ENCODE results near the gene NCBP1.

NCBP1 gene

GRCh38 chr9:97598461-97599288 lies 34.9 kb upstream of the NCBP1 start:
- no peak overlapping the region for H3K4me3 ChIP-seq (ENCODE audit: low read depth, low read length)
- TF ChIP-seq CTCF (IDR thresholded peaks at IDR 0.05; ENCODE audit: low read depth, low read length): peak; percentile 84

GRCh38 chr9:97599314-97599846 lies 34.2 kb upstream of the NCBP1 start:
- H3K4me3 ChIP-seq (ENCODE audit: low read depth, low read length): no peak overlapping the region
- no peak for TF ChIP-seq CTCF (IDR thresholded peaks at IDR 0.05; ENCODE audit: low read depth, low read length)

- no peak for TF ChIP-seq CTCF (IDR thresholded peaks at IDR 0.05; ENCODE audit: low read depth, low read length)
- H3K4me3 ChIP-seq (ENCODE audit: low read depth, low read length): no peak overlapping the region
Observed at GRCh38 chr9:97600531-97601227, 32.9 kb upstream of the NCBP1 start.

GRCh38 chr9:97601228-97601898 lies 32.3 kb upstream of the NCBP1 start:
- no peak for TF ChIP-seq CTCF (IDR thresholded peaks at IDR 0.05; ENCODE audit: low read depth, low read length)
- no peak overlapping the region for H3K4me3 ChIP-seq (ENCODE audit: low read depth, low read length)

- TF ChIP-seq CTCF (IDR thresholded peaks at IDR 0.05; ENCODE audit: low read depth, low read length): no peak
- no peak overlapping the region for H3K4me3 ChIP-seq (ENCODE audit: low read depth, low read length)
Observed at GRCh38 chr9:97602430-97602829, 31.2 kb upstream of the NCBP1 start.

GRCh38 chr9:97604901-97605645 lies 28.5 kb upstream of the NCBP1 start:
- no peak for TF ChIP-seq CTCF (IDR thresholded peaks at IDR 0.05; ENCODE audit: low read depth, low read length)
- no peak overlapping the region for H3K4me3 ChIP-seq (ENCODE audit: low read depth, low read length)

Data from WI38 (cell line).